Measurements from ENCODE around the gene FAM222B.

GRCh38 chr17:28841901-28842281, 699 bp downstream of the FAM222B start:
- no peak for TF ChIP-seq POLR2AphosphoS5 (IDR thresholded peaks at IDR 0.05; ENCODE audit: borderline replicate concordance, low read depth, low read length)
- TF ChIP-seq EZH2 (IDR thresholded peaks at IDR 0.05): no peak
- TF ChIP-seq FOXP2 (optimal IDR thresholded peaks at IDR 0.05; ENCODE audit: control extremely low read depth, extremely low read length, insufficient read depth): no peak
